HG03025 (cell line): ENCODE results near the gene DDR1.
"Not testable (repeated sequence)": the region's sequence is repeated elsewhere in the genome, so short reads cannot be mapped to it uniquely, and the experiment has no call there.

Source experiments
- ATAC-seq: cut with Tn5 transposase; IDR thresholded peaks from one replicate; pipeline ENCODE4 v1.9.1; 2021; ENCODE audit warnings: mild to moderate bottlenecking, moderate library complexity; ENCODE audit not compliant: unreplicated experiment, low FRiP score

Gene DDR1

DNA sequence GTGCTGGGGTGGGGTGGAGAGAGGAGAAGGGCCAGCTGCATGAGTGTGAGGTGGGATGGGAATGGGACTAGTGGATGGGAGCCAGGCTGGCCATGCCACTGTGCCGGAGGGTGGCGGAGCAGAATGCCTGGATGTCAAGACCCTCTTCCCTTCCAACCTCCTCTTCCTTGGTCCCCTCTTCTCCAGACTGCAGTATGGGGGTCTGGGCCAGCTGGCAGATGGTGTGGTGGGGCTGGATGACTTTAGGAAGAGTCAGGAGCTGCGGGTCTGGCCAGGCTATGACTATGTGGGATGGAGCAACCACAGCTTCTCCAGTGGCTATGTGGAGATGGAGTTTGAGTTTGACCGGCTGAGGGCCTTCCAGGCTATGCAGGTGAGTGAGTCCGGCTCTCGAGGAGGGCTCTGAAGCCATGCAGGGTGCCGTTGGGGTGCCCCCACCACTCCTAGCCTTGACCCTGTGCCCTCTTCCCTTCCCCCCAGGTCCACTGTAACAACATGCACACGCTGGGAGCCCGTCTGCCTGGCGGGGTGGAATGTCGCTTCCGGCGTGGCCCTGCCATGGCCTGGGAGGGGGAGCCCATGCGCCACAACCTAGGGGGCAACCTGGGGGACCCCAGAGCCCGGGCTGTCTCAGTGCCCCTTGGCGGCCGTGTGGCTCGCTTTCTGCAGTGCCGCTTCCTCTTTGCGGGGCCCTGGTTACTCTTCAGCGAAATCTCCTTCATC is 7.7 kb downstream of the DDR1 start:
- ATAC-seq, result no peak

DNA sequence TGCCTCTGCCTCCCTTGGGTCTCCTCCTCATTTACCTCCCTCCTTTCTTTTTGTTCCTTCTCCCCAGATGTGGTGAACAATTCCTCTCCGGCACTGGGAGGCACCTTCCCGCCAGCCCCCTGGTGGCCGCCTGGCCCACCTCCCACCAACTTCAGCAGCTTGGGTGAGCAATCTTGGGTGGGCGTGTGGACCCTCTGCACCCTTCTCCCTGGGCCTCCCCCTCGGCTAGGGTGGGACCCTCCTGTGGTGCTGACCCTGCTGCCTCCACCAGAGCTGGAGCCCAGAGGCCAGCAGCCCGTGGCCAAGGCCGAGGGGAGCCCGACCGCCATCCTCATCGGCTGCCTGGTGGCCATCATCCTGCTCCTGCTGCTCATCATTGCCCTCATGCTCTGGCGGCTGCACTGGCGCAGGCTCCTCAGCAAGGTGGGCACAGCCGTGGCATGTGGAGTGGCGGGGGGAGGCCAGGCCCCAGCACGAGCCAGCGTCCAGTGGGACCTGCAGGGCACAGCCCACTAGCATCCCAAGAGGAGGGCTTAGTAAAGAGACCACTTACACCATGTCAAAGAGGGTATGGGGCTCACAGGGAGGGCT is 8.8 kb downstream of the DDR1 start:
- ATAC-seq, result no peak

- ATAC-seq, result no peak
These were observed 9.3 kb downstream of the DDR1 start for GRCh38 chr6:30893666-30894065.

GRCh38 chr6:30894381-30894780 is 10.1 kb downstream of the DDR1 start:
- no peak for ATAC-seq

GRCh38 chr6:30894935-30895334 is 10.6 kb downstream of the DDR1 start:
- ATAC-seq, result no peak

- ATAC-seq, result no peak
These were observed 11.0 kb downstream of the DDR1 start for GRCh38 chr6:30895343-30895742.

DNA sequence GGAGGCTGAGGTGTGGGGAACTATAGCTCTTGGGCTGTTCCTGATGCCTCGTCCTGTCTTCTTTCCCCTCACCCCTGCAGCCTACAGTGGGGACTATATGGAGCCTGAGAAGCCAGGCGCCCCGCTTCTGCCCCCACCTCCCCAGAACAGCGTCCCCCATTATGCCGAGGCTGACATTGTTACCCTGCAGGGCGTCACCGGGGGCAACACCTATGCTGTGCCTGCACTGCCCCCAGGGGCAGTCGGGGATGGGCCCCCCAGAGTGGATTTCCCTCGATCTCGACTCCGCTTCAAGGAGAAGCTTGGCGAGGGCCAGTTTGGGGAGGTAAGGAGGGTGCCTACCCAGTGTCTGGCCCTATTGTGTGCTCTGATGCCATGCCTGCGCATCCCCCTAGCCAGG is 12.2 kb downstream of the DDR1 start:
- no peak for ATAC-seq

- ATAC-seq, result no peak
These were observed 13.6 kb downstream of the DDR1 start for GRCh38 chr6:30897882-30898281.

GRCh38 chr6:30898750-30899360 is 14.5 kb downstream of the DDR1 start:
- no peak for ATAC-seq

GRCh38 chr6:30900863-30901417 is 16.6 kb downstream of the DDR1 start:
- no peak for ATAC-seq

DNA sequence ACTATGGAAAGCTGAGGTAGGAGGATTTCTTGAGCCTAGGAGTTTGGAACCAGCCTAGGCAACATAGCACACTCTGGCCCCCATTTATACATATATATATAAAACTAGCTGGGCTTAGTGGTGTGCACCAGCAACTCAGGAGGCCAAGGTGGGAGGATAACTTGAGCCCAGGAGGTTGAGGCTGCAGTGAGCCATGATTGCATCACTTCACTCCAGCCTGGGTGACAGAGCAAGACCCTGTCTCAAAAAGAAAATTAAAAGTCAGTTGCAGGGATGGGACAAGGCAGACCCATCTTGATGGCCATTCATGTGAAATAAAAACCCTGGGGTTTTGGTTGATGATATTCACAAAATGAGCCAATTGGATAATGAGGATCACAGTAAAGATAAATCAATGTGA is 17.1 kb downstream of the DDR1 start:
- ATAC-seq, result no peak

GRCh38 chr6:30902196-30902595 is 17.9 kb downstream of the DDR1 start:
- ATAC-seq, result not testable (repeated sequence)

- no peak for ATAC-seq
These were observed 18.4 kb downstream of the DDR1 start for GRCh38 chr6:30902709-30903108.

GRCh38 chr6:30903236-30903635 is 18.9 kb downstream of the DDR1 start:
- no peak for ATAC-seq

DNA sequence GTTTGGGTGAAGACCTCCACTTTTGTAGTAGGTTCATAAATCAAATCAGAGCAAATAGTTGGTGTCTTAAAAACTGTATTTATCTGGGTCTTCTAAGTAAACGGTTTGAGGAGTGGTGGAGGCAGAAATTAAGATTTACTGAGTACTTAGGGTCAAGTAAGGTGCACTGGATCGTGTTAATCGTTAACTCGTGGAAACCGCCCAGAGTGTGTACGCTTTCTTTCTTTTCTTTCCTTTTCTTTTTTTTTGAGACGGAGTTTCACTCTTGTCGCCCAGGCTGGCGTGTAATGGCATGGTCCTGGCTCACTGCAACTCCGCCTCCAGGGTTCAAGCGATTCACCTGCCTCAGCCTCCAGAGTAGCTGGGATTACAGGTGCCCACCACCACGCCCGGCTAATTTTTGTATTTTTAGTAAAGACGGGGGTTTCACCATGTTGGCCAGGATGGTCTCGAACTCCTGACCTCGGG is 23.0 kb downstream of the DDR1 start:
- not testable (repeated sequence) for ATAC-seq

- peak; percentile 91 for ATAC-seq
These were observed 23.7 kb downstream of the DDR1 start, which contains the start of gene GTF2H4 for GRCh38 chr6:30907758-30908591. Gene GTF2H4 (plus strand): TSS chr6:30908207.

GRCh38 chr6:30908700-30909099 is 24.4 kb downstream of the DDR1 start:
- ATAC-seq, result no peak

- not testable (repeated sequence) for ATAC-seq
These were observed 26.2 kb downstream of the DDR1 start for GRCh38 chr6:30910473-30910872.

DNA sequence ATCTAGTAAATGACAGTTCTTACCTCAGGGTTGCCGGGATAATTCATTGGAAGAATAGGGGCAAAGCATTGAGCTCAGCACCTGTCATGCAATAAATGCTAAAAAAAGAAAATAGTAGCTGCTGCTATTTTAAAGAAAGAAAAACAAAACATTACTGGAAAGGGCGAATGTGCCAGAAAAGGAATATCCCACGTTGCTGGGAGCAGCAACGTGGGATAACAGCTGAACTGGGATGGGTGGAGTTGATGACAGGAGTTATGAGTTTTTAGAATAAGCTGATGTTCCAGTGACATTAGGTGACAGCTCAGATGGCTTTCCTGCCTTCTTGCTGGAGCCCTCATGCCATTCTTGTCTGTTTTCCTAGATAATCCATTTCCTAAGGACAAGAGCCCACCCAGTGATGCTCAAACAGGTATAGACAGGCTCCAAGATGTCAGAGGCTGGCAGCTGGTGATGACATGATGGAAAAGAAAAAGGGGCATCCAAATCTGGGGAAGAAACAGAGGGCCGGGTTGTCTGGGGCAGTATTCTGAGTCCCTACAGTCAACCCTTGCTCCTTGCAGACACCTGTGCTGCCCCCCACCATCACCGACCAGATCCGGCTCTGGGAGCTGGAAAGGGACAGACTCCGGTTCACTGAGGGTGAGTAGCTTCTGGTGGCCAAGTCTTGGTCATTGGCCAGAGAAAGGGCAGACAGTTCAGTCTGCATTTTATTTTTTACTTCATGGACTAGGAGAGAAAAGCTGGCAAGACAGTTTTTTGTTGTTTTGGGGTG is 28.6 kb downstream of the DDR1 start:
- no peak for ATAC-seq

- no peak for ATAC-seq
These were observed 29.4 kb downstream of the DDR1 start for GRCh38 chr6:30913721-30914075.
